Renal cortical epithelial cell (primary cell): ENCODE data around the gene WDR35. TPM values are rescaled to one million over a fixed set of nuclear protein-coding genes. Genes with fewer than 3 reads are reported as not detected.
"Not testable (repeated sequence)": the region's sequence is repeated elsewhere in the genome, so short reads cannot be mapped to it uniquely, and the experiment has no call there.

Experiments
- DNase-seq: peaks from one replicate; pipeline ENCODE4 v3.0.0-alpha.2; 2011; ENCODE audit warnings: low read depth
- total RNA-seq: library from RNA; depleted of rRNA; stranded (reverse); fragments of >200 nt; gene quantifications from 2 replicates; pipeline ENCODE4 v1.2.3, GENCODE V29; 2014

The WDR35 gene
- total RNA-seq, 1 donor from 2014 or later = 38.4 TPM

DNA sequence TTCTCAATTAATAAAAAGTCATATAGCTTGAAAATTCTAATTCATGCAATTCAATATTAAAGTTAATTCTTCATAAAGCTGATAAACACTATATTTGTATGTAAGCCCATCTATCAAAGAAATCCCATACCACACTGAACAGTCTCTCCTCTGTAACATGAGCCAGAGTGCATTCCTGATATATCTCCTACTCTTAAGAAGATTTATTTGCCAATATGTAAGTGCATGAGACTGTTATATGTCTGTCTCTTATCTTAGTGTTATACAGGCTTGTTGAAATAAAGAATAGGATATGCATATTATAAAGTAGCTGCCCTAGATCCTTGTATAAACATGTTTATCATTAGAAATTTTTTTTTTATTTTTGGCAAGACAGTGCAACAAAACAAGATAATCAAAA lies 47.7 kb downstream of the WDR35 start:
- DNase-seq = no peak

DNA sequence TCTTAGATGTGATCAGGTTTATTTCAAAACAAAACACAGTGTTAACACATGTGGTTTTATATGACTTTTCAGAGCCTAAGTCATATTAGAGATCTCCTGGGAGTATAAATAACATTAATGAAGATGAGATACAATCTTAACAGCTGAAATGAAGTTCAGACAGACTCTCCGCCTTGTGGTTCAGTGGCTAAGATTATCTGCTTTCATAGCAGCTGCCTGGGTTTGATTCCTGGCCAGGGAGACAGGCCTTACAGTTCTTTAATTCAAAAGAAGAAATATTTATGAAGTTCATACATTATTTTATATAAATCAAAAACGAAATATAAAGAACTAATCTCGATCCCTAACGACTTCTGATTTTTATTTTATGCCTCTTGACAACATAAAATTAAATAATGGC lies 52.9 kb downstream of the WDR35 start:
- no peak for DNase-seq

DNA sequence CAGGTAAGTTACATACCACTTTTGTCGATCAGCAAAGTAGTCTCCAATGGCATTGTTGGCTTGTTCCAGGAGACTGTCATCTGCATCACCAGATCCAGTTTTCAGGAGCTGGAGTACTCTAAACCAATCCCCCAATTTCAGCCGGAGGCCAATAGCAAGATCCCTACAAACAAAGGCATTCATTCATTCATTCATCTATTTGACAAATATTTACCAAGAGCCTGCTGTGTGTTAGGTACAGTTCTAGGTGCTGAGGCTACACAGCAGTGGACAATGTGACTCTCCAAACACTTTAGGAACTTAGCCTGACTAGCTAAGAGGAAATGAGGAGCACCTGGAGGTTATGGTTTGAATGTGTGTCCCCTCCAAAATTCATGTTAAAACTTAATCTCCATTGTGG lies 53.7 kb downstream of the WDR35 start:
- no peak for DNase-seq

DNA sequence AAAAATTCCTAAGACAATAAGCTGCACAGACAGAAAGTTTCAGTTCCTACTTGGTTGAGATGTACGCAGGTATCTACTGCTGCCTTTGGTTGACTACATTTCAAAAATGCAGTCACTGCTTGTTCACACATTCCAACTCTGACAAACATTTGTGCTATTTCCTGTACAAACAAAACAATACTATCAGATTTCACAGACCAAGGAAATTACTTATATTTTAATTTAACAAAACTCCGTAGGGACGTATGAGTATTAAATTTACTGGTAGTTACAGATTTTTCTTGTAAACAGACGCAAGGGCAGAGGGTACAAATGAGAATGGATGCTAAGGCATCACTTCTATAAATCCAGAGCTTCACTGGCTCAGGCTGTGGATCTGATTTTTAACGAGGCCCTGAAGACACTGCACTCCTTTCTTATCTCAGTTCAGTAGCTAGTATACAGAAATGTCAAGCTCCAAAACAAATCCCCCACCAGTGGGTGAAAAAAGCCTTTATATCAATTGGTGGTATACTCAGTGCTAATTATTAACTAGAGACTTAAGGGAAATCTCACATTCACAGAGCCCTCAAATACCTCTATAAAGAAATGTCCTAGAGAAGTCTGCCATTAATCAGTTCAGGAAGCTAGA lies 56.4 kb downstream of the WDR35 start:
- DNase-seq = peak; percentile 95

DNA sequence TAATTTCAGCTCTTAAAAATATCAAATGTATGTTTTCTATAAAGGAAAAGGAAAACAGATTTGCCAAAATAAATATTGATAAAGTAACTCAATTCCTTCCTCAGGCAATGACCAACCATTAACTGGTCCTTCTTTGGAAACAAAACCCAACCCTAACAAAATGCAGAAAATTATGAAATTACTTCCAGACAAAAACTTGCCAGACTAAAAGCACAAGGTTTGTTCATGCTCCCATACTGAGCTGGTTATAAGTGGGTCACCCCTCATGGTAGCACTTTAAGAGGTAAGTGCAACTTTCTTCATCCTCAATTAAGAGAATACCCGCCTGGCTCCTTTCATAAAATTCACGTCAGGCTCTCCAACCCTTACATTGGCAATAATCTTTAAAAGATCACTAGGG lies 57.0 kb downstream of the WDR35 start:
- no peak for DNase-seq

DNA sequence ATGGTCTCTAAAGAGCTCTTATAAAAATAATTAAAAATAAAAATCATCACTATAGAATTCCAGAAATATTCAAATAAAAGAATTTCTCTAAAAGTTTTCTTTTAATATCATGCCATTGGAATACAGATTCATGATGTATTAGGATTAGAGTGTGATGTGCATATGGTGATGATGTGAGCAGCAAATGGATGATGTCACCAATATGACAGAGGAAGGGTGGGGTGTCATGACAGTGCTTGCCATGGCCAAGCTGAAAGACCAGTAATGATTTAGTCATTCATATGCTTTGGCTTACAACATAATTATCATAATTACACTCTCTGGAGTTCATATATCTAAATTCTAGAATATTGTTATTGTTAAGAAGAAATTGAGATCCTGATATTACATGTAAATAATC lies 60.7 kb downstream of the WDR35 start:
- DNase-seq = no peak

DNA sequence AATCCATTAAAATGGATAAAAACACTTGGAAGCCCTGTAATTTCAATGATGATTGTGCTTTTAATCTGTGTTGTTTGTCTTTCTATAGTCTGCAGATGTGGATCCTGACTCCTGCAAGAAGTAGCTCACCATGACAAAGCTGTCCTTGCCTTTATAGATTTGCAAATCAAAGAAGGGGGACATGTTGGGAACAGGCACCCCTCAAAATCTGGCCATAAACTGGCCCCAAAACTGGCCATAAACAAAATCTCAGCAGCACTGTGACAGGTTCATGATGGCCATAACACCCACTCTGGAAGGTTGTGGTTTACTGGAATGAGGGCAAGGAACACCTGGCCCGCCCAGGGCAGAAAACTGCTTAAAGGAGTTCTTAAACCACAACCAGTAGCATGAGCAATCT lies 62.1 kb downstream of the WDR35 start:
- not testable (repeated sequence) for DNase-seq

DNA sequence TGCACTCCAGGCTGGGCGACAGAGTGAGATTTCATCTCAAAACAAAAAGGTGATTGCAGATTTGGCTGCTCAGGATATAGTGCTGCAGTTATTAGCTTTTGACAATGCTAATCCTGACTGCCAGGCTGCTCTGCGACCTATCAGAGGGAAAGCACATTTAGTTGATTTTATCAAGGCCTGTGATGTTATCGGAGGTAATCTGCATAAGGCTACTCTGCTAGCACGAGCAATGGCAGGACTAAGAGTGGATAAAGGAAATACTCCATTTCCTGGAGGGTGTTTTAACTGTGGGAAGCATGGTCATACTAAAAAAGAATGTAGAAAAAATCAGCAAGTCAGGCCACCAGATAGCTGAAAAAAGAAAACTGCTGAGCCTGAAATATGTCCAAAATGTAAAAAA lies 65.4 kb downstream of the WDR35 start:
- DNase-seq = not testable (repeated sequence)

DNA sequence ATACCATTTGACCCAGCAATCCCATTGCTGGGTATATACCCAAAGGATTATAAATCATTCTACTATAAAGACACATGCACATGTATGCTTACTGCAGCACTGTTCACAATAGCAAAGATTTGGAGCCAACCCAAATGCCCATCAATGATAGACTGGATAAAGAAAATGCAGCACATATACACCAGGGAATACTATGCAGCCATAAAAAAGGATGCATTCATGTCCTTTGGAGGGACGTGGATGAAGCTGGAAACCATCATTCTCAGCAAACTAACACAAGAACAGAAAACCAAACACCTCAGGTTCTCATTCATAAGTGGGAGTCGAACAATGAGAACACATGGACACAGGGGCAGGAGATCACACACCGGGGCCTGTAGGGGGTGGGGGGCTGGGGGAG lies 67.7 kb downstream of the WDR35 start:
- DNase-seq = not testable (repeated sequence)

DNA sequence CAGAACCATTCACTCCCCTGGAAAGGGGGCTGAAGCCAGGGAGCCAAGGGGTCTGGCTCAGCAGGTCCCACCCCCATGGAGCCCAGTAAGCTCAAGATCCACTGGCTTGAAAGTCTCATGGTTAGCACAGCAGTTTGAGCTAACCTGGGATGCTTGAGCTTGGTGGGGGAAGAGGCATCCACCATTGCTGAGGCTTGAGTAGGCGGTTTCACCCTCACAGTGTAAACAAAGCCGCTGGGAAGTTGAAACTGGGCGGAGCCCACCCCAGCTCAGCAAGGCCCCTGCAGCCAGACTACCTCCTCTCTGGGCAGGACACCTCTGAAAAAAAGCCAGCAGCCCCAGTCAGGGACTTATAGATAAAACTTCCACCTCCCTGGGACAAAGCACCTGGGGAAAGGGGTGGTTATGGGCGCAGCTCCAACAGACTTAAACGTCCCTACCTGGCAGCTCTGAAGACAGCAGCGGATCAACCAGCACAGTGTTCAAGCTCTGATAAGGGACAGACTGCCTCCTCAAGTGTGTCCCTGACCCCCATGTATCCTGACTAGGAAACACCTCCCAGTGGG lies 73.4 kb downstream of the WDR35 start:
- DNase-seq = no peak

DNA sequence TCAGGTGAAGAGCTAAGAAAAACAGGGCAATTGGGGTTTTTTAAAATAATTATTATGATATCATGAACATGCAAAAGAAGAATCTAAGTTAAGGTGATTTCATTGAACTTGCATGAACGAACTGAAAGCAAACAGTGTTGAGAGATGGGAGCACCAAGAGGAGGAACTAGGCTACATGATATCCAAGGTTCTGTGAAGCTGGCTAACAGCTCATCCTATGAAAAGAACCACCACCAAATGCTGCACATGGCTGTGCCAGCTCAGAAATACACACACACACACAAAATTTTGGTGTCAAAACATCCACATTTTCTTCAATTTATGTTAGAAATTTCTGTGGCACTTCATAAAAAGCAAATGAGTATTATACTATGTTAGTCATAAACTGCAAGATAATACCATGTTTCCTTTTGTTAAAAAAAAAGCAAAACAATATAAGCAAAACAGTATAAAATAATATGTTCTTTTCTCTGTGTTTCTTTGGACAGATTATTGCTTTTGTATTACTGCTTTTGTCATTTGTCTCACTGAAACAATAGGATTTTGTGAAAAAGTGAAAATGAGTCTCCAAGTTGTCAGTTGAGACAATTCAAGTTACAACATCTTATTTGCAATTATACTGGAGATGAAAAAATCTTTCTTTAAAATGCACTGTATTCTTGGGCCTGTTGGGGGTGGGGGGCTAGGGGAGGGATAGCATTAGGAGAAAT lies 75.5 kb downstream of the WDR35 start:
- no peak for DNase-seq

DNA sequence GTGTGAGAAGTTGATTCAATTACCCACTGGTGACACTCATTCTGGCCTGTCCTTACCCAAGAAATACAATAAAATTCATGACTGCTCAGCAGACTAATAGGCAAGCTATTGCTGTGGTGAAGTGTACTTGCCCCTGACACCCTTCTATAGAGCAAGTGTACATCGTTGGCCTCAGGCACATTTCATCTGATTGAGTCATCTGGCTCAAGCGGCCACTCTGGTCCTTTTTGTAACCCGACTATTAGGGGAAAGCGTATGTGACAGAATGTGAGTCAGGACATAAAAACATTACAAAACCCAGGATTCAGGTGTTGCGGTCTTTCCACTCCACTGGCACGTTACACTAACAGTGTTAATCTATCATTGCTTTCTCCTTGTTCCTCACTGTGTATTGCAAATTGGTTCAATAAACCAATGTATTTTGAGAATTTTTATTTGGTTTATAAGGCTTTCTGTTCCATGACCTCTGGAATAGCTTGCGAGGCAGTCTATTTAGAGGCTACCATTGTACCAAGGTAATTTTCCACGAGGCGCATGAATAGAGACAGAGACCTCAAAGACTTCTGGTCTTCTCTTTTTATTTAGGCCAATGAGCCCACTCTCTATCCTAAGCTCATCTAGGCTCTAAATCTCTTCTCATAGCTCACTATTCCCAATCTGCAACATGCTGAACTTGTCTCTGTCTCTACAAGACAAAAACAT lies 77.9 kb downstream of the WDR35 start:
- peak; percentile 99 for DNase-seq

DNA sequence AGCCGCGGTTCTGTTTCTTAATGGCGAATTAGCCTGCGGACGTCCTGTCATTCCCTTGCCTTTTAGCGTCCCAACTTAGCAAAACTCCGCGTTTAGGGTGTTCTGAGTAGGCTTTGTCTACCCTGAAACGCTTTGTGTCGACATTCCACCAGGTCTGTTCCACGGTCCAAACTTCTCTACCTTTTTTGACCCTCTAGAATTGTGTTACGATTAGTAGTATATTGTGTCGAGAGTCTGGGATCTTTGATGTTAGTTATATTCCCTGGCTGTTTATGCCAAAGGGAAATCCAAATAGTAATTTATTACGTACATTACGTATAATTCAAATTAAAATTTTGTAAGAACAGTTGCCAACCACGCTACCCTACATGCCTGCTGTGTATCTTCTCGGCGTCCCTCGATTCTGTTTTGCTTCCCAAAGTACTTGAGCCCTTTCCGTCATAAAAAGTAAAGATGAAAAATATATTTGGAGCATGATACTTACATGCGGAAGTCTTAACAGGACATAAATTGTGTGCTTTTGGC lies 87.6 kb downstream of the WDR35 start:
- DNase-seq = no peak

DNA sequence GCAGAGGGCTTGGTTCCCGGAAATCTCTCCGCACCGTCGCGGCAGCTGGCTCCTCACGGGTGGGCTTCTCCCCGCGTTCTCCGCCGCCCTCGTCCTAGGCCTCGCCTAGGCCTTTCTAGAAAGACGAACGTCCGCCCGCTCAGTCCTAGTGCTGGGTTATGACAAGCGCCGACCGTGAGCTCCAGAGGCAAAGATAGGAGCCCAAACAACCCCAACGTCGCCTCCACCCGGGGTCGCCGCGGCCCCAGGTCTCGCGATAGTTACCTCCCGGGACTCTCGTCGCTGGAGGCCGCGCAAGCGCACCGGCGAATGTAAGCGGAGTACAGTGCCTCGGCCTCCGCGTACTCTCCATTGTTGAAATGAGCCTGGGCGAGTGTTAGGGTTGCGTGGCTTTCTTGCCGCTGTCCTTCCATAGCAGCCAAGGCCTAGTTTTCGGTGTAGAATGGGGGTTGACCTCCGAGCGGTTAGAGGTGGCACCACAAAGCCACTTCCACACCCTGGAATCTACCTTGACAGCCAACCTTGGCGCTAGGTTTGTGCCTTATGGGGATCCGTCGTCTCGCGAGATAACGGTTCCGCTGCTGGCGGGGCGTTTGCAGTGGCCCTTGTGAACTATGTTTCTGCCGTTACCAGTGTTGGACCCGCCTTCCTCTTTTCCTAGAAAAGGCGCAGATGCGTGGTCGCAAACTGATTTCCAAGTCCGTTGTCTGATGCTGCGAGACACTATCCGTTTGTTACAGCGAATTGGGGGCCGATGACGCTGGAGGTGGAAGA lies 88.3 kb downstream of the WDR35 start, which contains the start of gene TTC32:
TTC32 (minus strand) TSS at position 542 of the 774 bp plus-strand sequence; CDS start at position 413, 129 bp downstream.
- peak; percentile 88 for DNase-seq

DNA sequence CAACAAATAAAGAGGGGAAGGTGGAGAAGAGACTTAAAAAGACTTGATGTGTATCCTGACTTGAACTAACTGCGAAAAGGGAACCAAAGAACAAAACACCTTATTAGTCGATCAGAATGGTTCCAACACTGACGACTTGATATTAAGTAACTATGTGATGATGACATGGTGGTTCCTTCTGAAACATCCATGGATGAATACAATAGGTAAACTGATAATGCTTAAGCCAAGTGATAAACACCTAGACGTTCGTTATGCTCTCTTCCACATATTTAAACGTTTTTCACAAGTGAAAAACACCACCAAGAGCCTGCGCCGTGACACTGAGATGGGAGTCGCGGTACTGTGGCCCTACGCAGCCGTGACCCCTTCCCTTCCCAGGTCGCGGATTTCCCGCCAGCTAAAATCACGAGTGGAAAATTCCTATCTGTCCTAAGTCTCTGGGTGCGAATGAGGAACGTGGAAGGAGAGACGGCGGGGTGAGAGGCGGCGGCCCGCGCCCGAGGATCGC lies 88.9 kb downstream of the WDR35 start:
- DNase-seq = peak; percentile 42

DNA sequence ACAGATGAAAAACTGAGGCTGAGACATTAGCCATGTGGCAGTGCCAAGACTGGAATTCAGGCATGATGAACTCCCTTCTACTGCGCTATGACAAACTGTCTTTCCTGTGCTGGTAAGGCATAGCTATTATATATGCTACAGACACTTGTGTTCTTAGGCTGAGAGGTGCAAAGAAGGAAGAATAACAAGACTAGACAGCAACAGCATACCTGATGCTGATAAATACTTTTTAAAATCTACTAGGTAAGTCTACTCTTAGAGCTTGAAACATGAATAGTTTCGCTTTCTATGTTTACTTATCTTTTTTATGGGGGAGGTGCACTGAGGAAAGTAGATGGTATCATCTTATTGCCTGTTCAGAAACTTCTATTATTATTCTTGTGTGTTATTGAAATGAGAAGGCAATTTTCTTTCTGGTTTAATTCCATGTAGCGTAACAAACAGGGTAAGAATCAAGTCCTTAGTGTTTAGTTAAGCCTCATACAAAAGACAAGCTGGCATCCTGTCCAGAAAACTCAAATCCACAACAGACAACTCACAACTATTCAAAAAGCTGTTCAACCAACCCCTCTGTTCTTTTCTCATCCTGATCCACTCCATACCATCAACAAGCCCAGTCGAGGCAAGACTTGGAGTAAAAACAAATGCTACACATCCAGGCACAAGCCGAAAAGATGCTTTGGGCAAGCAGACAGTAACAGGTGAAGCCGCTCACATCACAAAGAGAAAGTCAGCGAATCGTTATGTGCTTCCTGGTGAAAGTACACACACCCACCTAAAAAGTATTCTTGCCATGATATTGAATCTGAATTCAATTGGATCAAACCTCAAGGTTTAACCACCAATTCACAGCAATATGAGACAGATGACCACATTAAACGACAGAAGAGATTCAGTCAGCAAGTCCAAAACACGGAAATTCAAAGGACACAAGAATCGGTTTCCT lies 89.6 kb downstream of the WDR35 start:
- peak; percentile 19 for DNase-seq

DNA sequence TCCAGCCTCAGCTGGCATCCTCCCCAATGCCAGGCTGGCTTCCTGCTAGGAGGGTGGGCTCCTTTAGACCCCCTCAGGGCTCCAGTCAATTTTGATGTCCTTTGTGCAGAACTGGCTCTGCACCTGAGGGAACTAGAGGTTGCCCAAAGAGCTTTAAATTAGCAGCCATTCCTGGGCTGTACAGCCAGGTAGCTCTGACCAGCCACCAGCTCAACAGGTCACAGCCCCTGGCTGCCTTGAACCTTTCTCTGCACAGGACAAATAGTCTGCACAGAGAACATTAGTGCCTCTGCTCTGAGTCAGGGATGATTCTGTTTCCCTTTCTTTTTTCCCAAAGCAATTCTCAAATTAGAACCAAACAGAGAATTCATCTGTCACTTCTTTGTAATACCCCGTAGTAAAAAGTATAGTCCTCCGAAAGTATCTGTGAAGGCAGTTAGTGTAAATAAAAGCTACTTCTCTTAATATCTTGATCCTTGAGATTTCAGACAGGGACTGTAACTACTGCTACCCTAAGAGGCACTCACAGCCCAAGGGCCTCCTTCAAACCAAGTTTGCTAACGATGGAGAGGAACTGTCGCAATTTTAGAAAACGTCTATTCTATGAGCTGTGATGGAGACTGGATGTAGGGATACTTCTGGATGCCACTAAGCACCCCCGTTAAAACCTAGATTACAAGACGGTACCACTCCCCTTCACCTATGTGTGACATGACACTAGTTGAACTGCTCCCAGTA lies 91.1 kb downstream of the WDR35 start:
- DNase-seq = no peak

DNA sequence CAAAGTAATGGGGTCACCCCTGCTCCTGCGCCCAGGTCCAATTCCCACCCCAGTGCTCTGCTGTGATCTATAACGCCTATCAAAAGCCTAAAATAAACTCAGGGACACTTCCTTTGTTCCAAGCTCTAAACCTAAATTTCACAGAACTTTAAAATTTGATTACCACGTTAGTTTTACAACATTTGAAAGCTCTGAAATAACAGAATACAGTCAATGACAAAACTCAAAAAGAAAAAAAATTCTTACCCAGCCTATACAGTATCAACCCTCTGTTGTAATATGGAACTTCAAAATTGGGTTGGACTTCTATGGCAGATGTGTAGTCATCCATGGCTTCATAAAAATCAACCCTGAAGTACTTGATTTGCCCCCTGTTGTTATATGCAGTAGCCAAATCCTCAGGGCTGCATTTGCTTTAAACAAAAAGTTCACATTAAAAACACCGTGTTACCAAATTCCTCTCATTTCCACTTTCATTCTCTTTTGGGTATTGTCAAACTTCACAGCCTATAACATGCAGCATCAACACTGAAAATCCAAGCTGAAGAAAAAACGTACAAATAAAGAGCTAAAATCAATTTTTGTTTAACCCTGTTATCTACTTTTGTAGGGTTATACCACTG lies 92.2 kb downstream of the WDR35 start:
- DNase-seq = no peak

DNA sequence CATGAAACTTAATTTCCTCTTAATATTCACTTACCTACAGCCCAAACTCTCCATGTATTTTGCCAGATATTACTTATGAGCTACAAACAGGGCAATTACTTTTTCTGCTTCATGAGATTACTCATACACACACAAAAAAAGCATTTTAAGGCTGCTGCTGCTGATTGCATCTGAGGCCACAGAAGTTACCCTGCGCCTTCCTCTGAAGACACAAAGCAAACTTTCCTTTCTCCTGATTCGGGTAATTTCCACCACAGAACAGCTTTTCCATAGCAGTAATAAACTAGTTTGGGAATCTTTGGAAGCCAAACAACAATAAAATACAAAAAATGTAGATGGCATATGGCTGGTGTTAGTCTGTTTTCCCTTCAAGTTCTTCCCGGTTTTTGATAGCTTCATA lies 94.4 kb downstream of the WDR35 start:
- DNase-seq = no peak
